Measurements from ENCODE around the gene ABCA4.

GRCh38 chr1:93990010-93990409 is 130.9 kb downstream of the ABCA4 start:
- TF ChIP-seq POLR2A (IDR thresholded peaks at IDR 0.05) (no peak), CTCF (IDR thresholded peaks at IDR 0.05) (no peak)
